Endodermal cell (in vitro differentiated cells): ENCODE results near the gene TMIE. TPM values are rescaled to one million over a fixed set of nuclear protein-coding genes. Genes with fewer than 3 reads are reported as not detected.

Experiments used
- DNase-seq: peaks from one replicate; pipeline ENCODE4 v3.0.0-alpha.2; 2017
- H3K27ac ChIP-seq: 2 replicates; pipeline ENCODE4 v1.5.1; 2013; ENCODE audit warnings: mild to moderate bottlenecking, low read depth, low read length, moderate library complexity
- H3K27me3 ChIP-seq: 2 replicates; pipeline ENCODE4 v1.6.1; 2013; ENCODE audit warnings: mild to moderate bottlenecking, low read length, moderate library complexity; ENCODE audit not compliant: insufficient read depth, control insufficient read depth, poor library complexity, severe bottlenecking
- H3K36me3 ChIP-seq: 2 replicates; pipeline ENCODE4 v1.7.0; 2013; ENCODE audit warnings: mild to moderate bottlenecking, low read length, moderate library complexity; ENCODE audit not compliant: control insufficient read depth, insufficient read depth
- H3K4me1 ChIP-seq: one replicate; pipeline ENCODE4 v1.7.0; 2013; ENCODE audit warnings: low read length; ENCODE audit not compliant: control insufficient read depth, insufficient read depth
- H3K4me3 ChIP-seq: 2 replicates; pipeline ENCODE4 v1.5.1; 2013; ENCODE audit warnings: mild to moderate bottlenecking, low read length, moderate library complexity
- H3K9ac ChIP-seq: 2 replicates; pipeline ENCODE4 v1.6.1; 2013; ENCODE audit warnings: mild to moderate bottlenecking, low read length, moderate library complexity; ENCODE audit not compliant: poor library complexity, severe bottlenecking; ENCODE audit errors: extremely low read depth
- H3K9me3 ChIP-seq: 2 replicates; pipeline ENCODE4 v1.6.1; 2013; ENCODE audit warnings: mild to moderate bottlenecking, low read length, moderate library complexity; ENCODE audit not compliant: control insufficient read depth
- H3K27ac Mint-ChIP-seq: 2 replicates; pipeline ENCODE4 v1.8.0; 2020; ENCODE audit warnings: mixed read lengths
- H3K27me3 Mint-ChIP-seq: 2 replicates; pipeline ENCODE4 v1.8.0; 2021; ENCODE audit warnings: mild to moderate bottlenecking, mixed read lengths; ENCODE audit not compliant: insufficient read depth
- H3K36me3 Mint-ChIP-seq: 2 replicates; pipeline ENCODE4 v1.8.0; 2020; ENCODE audit warnings: low read depth, mixed read lengths
- H3K4me1 Mint-ChIP-seq: 2 replicates; pipeline ENCODE4 v1.8.0; 2020; ENCODE audit warnings: mixed read lengths
- H3K4me3 Mint-ChIP-seq: 2 replicates; pipeline ENCODE4 v1.8.0; 2020; ENCODE audit warnings: mild to moderate bottlenecking, moderate library complexity, mixed read lengths
- H3K9me3 Mint-ChIP-seq: 2 replicates; pipeline ENCODE4 v1.8.0; 2020; ENCODE audit warnings: mild to moderate bottlenecking, mixed read lengths
- CTCF ChIP-seq: fragments of 200-600 bp; sonication (generic); conservative IDR thresholded peaks from 2 replicates; pipeline ENCODE4 v1.5.0; 2021; ENCODE audit warnings: antibody characterized with exemption, mild to moderate bottlenecking
- WGBS, 2 experiments: methylation state at CpG; one replicate each; pipeline versions ENCODE4 v1.1.5 to v1.1.7; 2013; ENCODE audit warnings: missing lambda C conversion rate in 2 of 2, mixed read lengths in 1 of 2; ENCODE audit not compliant: insufficient coverage in 1 of 2, insufficient read length in 1 of 2; 5-methylcytosine and 5-hydroxymethylcytosine counted together
- total RNA-seq, 2 donors: library from RNA; stranded (reverse); fragmentation: NEBNext Ultra II Directional in 1 of 2; extraction: Animal tissue kit (Norgen Biotek cat#: 25700) in 1 of 2; gene quantifications; 2 replicates in 1 of 2; 3 replicates in 1 of 2; pipeline ENCODE4 v1.2.1, GENCODE V29; 2021

Gene TMIE
- total RNA-seq, 2 donors from 2014 or later = 1.0 to 1.1 TPM

- H3K36me3 ChIP-seq = no peaks in the 10 kb centered on the region
- TF ChIP-seq CTCF = peak; percentile 46
- no peak overlapping the region for H3K27ac Mint-ChIP-seq
- H3K27ac ChIP-seq = no peak overlapping the region
- H3K4me3 Mint-ChIP-seq = no peak overlapping the region
- no peaks in the 10 kb centered on the region for H3K4me1 ChIP-seq
- H3K9me3 Mint-ChIP-seq = no peaks in the 10 kb centered on the region
- no peak overlapping the region for H3K4me3 ChIP-seq
- no peaks in the 10 kb centered on the region for H3K27me3 ChIP-seq
- H3K4me1 Mint-ChIP-seq = no peaks in the 10 kb centered on the region
- no peaks in the 10 kb centered on the region for H3K36me3 Mint-ChIP-seq
- 89 to 100% methylated on average over 8 to 9 of the region's 9 CpGs for WGBS, 2 experiments
- H3K27me3 Mint-ChIP-seq = peaks cover 2% of the 10 kb centered on the region
- no peak for DNase-seq
- H3K9ac ChIP-seq = no peak overlapping the region
- H3K9me3 ChIP-seq = no peaks in the 10 kb centered on the region
Measured at GRCh38 chr3:46685446-46685845, 15.7 kb upstream of the TMIE start.

- Histone ChIP-seq H3K27ac (no peak overlapping the region), H3K4me1 (no peaks in the 10 kb centered on the region), H3K9ac (no peak overlapping the region), H3K9me3 (no peaks in the 10 kb centered on the region), H3K36me3 (no peaks in the 10 kb centered on the region), H3K27me3 (peaks cover 11% of the 10 kb centered on the region), H3K4me3 (no peak overlapping the region)
- Mint-ChIP-seq H3K27ac (no peak overlapping the region), H3K4me3 (no peak overlapping the region), H3K36me3 (no peaks in the 10 kb centered on the region), H3K27me3 (peaks cover 22% of the 10 kb centered on the region), H3K4me1 (peaks cover 5% of the 10 kb centered on the region), H3K9me3 (no peaks in the 10 kb centered on the region)
- no peak for TF ChIP-seq CTCF
- no peak for DNase-seq
- WGBS, 2 experiments = 92% methylated on average over 5 of the region's 5 CpGs; no CpG with 5 or more reads in 1 of the 2 experiments
Measured at GRCh38 chr3:46690798-46691197, 10.4 kb upstream of the TMIE start.

- H3K4me3 Mint-ChIP-seq = peak overlapping the region; percentile 64
- Histone ChIP-seq H3K9me3 (no peaks in the 10 kb centered on the region), H3K4me3 (peak overlapping the region; percentile 83), H3K27ac (no peak overlapping the region), H3K4me1 (no peaks in the 10 kb centered on the region), H3K27me3 (peaks cover 11% of the 10 kb centered on the region), H3K36me3 (no peaks in the 10 kb centered on the region), H3K9ac (no peak overlapping the region)
- H3K4me1 Mint-ChIP-seq = peaks cover 5% of the 10 kb centered on the region
- peak; percentile 90 for DNase-seq
- H3K27me3 Mint-ChIP-seq = peaks cover 24% of the 10 kb centered on the region
- H3K36me3 Mint-ChIP-seq = no peaks in the 10 kb centered on the region
- no peak for TF ChIP-seq CTCF
- H3K27ac Mint-ChIP-seq = peak overlapping the region; percentile 88
- H3K9me3 Mint-ChIP-seq = no peaks in the 10 kb centered on the region
- WGBS, 2 experiments = 53 to 70% methylated on average over 6 to 11 of the region's 11 CpGs
Measured at GRCh38 chr3:46692566-46692990, 8.6 kb upstream of the TMIE start.
